Activated CD4-positive, alpha-beta memory T cell treated with anti-CD3 and anti-CD28 coated beads, Interleukin-2, amount 10 ng/mL, durations not matched to agents 7 days and 5 days (primary cell): ENCODE measurements around the gene THSD7B. TPM values are rescaled to one million over a fixed set of nuclear protein-coding genes. Genes with fewer than 3 reads are reported as not detected.

Source experiments
- CTCF ChIA-PET: fragments of 350-600 bp; sonication (Branson Sonifier 250); formaldehyde crosslinking; loops from one replicate; lab custom pipeline; 2021; ENCODE audit warnings: antibody characterized with exemption, inconsistent platforms; lab: Charles Lee
- POLR2A ChIA-PET: fragments of 350-600 bp; sonication (Branson Sonifier 250); formaldehyde crosslinking; loops from one replicate; lab custom pipeline; 2021; ENCODE audit warnings: antibody characterized with exemption; lab: Charles Lee
- DNase-seq: peaks from one replicate; pipeline ENCODE4 v3.0.0-alpha.2; 2020
- H3K27ac Mint-ChIP-seq: one replicate; pipeline ENCODE4 v1.8.0; 2021; ENCODE audit warnings: mild to moderate bottlenecking, mixed read lengths
- H3K27me3 Mint-ChIP-seq: one replicate; pipeline ENCODE4 v1.8.0; 2021; ENCODE audit warnings: mixed read lengths
- H3K36me3 Mint-ChIP-seq: one replicate; pipeline ENCODE4 v1.8.0; 2021; ENCODE audit warnings: low read depth, mixed read lengths
- H3K4me1 Mint-ChIP-seq: one replicate; pipeline ENCODE4 v1.8.0; 2021; ENCODE audit warnings: mixed read lengths
- H3K4me3 Mint-ChIP-seq: one replicate; pipeline ENCODE4 v1.8.0; 2021; ENCODE audit warnings: mild to moderate bottlenecking, mixed read lengths
- H3K9me3 Mint-ChIP-seq: one replicate; pipeline ENCODE4 v1.8.0; 2021; ENCODE audit warnings: mixed read lengths
- total RNA-seq, 2 experiments: library from RNA; stranded (reverse); gene quantifications; one replicate each; pipeline ENCODE4 v1.2.3, GENCODE V29; 2021

THSD7B gene
- total RNA-seq, 2 experiments from 2014 or later: not detected

- POLR2A ChIA-PET: no interaction called here
- no peaks in the 10 kb centered on the region for H3K9me3 Mint-ChIP-seq
These were observed 935.3 kb downstream of the THSD7B start for GRCh38 chr2:137700681-137701080.

GRCh38 chr2:137705296-137705695 is 940.0 kb downstream of the THSD7B start:
- Mint-ChIP-seq H3K27ac (no peak overlapping the region), H3K36me3 (no peaks in the 10 kb centered on the region), H3K27me3 (no peaks in the 10 kb centered on the region), H3K4me1 (no peaks in the 10 kb centered on the region), H3K9me3 (peaks cover 2% of the 10 kb centered on the region), H3K4me3 (no peak overlapping the region)
- ChIA-PET POLR2A (no interaction called here), CTCF (no interaction called here)
- no peak for DNase-seq

More at GRCh38 chr2:137700681-137701080, 935.3 kb downstream of the THSD7B start:
- Mint-ChIP-seq H3K27ac (no peak overlapping the region), H3K27me3 (no peaks in the 10 kb centered on the region), H3K4me1 (no peaks in the 10 kb centered on the region), H3K4me3 (no peak overlapping the region), H3K36me3 (no peaks in the 10 kb centered on the region)
- CTCF ChIA-PET: no interaction called here
- no peak for DNase-seq

DNA sequence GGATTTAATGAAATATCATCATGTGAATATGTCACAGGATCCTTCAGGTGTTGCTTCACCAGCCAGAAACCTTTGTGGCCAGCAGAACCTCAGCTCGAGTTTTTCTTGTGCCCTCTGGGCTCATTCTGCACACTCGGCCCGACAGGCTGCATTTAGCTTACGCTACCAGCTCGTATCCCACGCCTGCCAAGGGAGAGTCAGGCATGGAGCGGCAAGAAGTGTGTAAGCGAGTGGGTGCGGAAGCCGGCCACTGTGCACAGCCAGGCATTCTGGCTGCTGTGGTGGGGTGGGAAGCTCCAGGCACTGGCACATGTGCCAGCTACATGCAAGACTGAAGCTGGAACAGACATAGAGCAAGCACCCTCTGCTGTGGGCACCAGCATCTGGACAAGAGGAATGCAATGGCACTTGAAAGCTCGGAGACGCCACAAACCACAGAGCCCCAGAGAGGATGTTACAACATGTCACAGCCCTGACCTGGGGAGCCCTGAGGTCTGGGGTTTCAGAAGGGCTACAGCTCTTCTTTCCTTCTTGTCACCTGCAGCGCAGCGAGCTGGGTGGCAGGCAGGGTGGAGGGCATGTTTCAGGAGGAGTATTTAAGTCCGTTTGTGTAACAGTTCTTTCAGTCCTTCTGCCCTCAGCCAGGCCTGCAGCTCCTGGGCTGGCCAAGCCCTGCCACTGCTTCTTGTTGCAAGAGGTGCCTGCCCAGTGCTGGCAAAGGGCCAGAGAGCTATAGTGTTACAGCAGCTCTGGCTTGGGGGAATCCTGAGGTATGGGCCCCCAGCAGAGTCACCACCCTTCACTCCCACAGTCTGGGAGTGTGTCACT is 941.7 kb downstream of the THSD7B start:
- no peaks in the 10 kb centered on the region for H3K27me3 Mint-ChIP-seq
- no peaks in the 10 kb centered on the region for H3K36me3 Mint-ChIP-seq
- CTCF ChIA-PET: no interaction called here
- H3K27ac Mint-ChIP-seq: no peak overlapping the region
- POLR2A ChIA-PET: no interaction called here
- DNase-seq: no peak
- no peaks in the 10 kb centered on the region for H3K4me1 Mint-ChIP-seq
- peaks cover 2% of the 10 kb centered on the region for H3K9me3 Mint-ChIP-seq
- no peak overlapping the region for H3K4me3 Mint-ChIP-seq

- Mint-ChIP-seq H3K27me3 (no peaks in the 10 kb centered on the region), H3K27ac (no peak overlapping the region), H3K4me3 (no peak overlapping the region), H3K4me1 (no peaks in the 10 kb centered on the region), H3K9me3 (peaks cover 2% of the 10 kb centered on the region), H3K36me3 (no peaks in the 10 kb centered on the region)
- ChIA-PET CTCF (no interaction called here), POLR2A (no interaction called here)
- no peak for DNase-seq
These were observed 943.0 kb downstream of the THSD7B start for GRCh38 chr2:137708311-137708710.

- Mint-ChIP-seq H3K27me3 (no peaks in the 10 kb centered on the region), H3K4me1 (no peaks in the 10 kb centered on the region), H3K27ac (no peak overlapping the region), H3K36me3 (no peaks in the 10 kb centered on the region), H3K4me3 (no peak overlapping the region), H3K9me3 (no peaks in the 10 kb centered on the region)
- DNase-seq: no peak
- ChIA-PET CTCF (no interaction called here), POLR2A (no interaction called here)
These were observed 950.4 kb downstream of the THSD7B start for GRCh38 chr2:137715731-137716191.

DNA sequence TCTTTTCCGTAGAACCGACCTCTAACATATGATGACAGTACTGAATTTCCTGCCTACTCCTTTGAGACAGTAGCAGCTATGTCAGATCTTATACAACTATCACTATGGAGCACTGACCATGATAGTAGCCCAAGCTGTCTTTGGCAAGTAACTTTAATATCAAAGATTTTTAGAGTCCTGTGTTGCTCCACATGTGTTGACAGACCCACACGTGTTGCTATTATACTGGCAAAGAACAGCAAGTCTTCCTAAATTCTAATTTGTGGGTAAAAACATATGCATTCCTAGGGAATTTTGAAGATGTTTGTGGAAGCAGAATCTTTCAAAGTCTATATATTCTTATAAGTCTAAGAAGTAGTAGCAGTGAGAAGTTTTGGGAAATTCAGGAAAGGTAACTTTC is 953.4 kb downstream of the THSD7B start:
- DNase-seq: no peak
- no peaks in the 10 kb centered on the region for H3K9me3 Mint-ChIP-seq
- no peaks in the 10 kb centered on the region for H3K4me1 Mint-ChIP-seq
- no peaks in the 10 kb centered on the region for H3K36me3 Mint-ChIP-seq
- ChIA-PET CTCF (no interaction called here), POLR2A (no interaction called here)
- H3K4me3 Mint-ChIP-seq: no peak overlapping the region
- no peaks in the 10 kb centered on the region for H3K27me3 Mint-ChIP-seq
- no peak overlapping the region for H3K27ac Mint-ChIP-seq

DNA sequence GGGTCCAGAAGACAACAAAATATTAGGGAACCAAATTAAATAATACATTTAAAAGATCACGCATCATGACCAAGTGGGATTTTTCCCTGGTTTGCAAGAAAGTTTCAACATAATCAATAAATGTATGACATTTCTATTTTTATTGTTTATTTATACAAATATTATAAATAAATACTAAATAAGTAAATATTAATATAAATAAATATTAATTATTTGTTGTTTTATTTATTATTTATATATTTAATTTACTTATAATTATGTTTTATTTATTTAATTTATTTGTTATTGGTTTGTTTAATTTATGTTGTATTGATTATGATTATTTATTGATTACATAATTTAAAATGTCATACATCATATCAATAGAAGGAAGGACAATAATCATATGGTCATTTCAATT is 956.4 kb downstream of the THSD7B start:
- no peak overlapping the region for H3K27ac Mint-ChIP-seq
- no peaks in the 10 kb centered on the region for H3K36me3 Mint-ChIP-seq
- H3K27me3 Mint-ChIP-seq: no peaks in the 10 kb centered on the region
- no peaks in the 10 kb centered on the region for H3K4me1 Mint-ChIP-seq
- H3K4me3 Mint-ChIP-seq: no peak overlapping the region
- DNase-seq: no peak
- ChIA-PET POLR2A (no interaction called here), CTCF (no interaction called here)
- H3K9me3 Mint-ChIP-seq: no peaks in the 10 kb centered on the region

GRCh38 chr2:137724912-137725311 is 959.6 kb downstream of the THSD7B start:
- Mint-ChIP-seq H3K27me3 (no peaks in the 10 kb centered on the region), H3K27ac (no peak overlapping the region), H3K9me3 (no peaks in the 10 kb centered on the region), H3K4me1 (no peaks in the 10 kb centered on the region), H3K36me3 (no peaks in the 10 kb centered on the region), H3K4me3 (no peak overlapping the region)
- no peak for DNase-seq
- POLR2A ChIA-PET: no interaction called here
- CTCF ChIA-PET: no interaction called here
